SK-N-SH (cell line): ENCODE results near the gene SH3PXD2A. TPM values are rescaled to one million over a fixed set of nuclear protein-coding genes. Genes with fewer than 3 reads are reported as not detected.

ENCODE experiments used
- CTCF ChIA-PET: fragments of 300-600, 350-600 bp; formaldehyde crosslinking; extraction: SDS; loops from one replicate; lab custom pipeline; 2021; lab: Yijun Ruan, JAX
- POLR2A ChIA-PET: fragments of 350-600 bp; sonication (Branson Sonifier 250); formaldehyde crosslinking; extraction: SDS; loops from one replicate; lab custom pipeline; 2020; ENCODE audit warnings: antibody characterized with exemption, inconsistent platforms; lab: Yijun Ruan, JAX
- DNase-seq: peaks from one replicate; pipeline ENCODE4 v3.0.0; 2012
- H2AFZ ChIP-seq: fragments of 200-600 bp; sonication (generic); 2 replicates; pipeline ENCODE4 v1.8.1; 2016; ENCODE audit warnings: antibody characterized with exemption, mild to moderate bottlenecking, low read depth
- H3F3A ChIP-seq: fragments of 200-600 bp; sonication (generic); replicated peaks from 2 replicates; pipeline ENCODE3; 2016; ENCODE audit warnings: antibody characterized with exemption, mild to moderate bottlenecking; ENCODE audit not compliant: insufficient read depth
- H3K27ac ChIP-seq, 2 experiments: fragments of 200-500 bp in 1 of 2; fragments of 200-600 bp in 1 of 2; sonication (Bioruptor generic) in 1 of 2; sonication (generic), shearing (Covaris generic) in 1 of 2; 2 replicates each; pipeline versions ENCODE4 v1.5.1 to v1.6.1; 2014 to 2016; ENCODE audit warnings: low read depth in 2 of 2, inconsistent platforms in 1 of 2, low read length in 1 of 2, mild to moderate bottlenecking in 1 of 2, mixed read lengths in 1 of 2
- H3K27me3 ChIP-seq: fragments of 200-600 bp; sonication (generic), shearing (Covaris generic); 2 replicates; pipeline ENCODE4 v1.6.1; 2016; ENCODE audit warnings: mixed run types; ENCODE audit not compliant: insufficient read depth
- H3K36me3 ChIP-seq, 2 experiments: fragments of 200-500 bp in 1 of 2; fragments of 200-600 bp in 1 of 2; sonication (Bioruptor generic) in 1 of 2; sonication (generic) in 1 of 2; replicated peaks in 1 of 2; 2 replicates each; pipeline versions ENCODE3 to v1.5.1; 2014 to 2016; ENCODE audit warnings: low read length in 1 of 2, mild to moderate bottlenecking in 1 of 2; ENCODE audit not compliant: insufficient read depth in 2 of 2, control insufficient read depth in 1 of 2
- H3K4me1 ChIP-seq, 2 experiments: fragments of 200-500 bp in 1 of 2; fragments of 200-600 bp in 1 of 2; sonication (Bioruptor generic) in 1 of 2; sonication (generic), shearing (Covaris generic) in 1 of 2; 2 replicates each; pipeline versions ENCODE4 v1.5.1 to v1.6.1; 2014 to 2016; ENCODE audit warnings: low read depth in 1 of 2, low read length in 1 of 2, mixed run types in 1 of 2; ENCODE audit not compliant: insufficient read depth in 2 of 2, control insufficient read depth in 1 of 2
- H3K4me2 ChIP-seq: fragments of 200-600 bp; sonication (generic), shearing (Covaris generic); 2 replicates; pipeline ENCODE4 v1.6.1; 2017; ENCODE audit warnings: mixed run types
- H3K4me3 ChIP-seq, 2 experiments: fragments of 200-500 bp in 1 of 2; fragments of 200-600 bp in 1 of 2; sonication (Bioruptor generic) in 1 of 2; sonication (generic), shearing (Covaris generic) in 1 of 2; 2 replicates each; pipeline versions ENCODE4 v1.5.1 to v1.8.1; 2014 to 2016; ENCODE audit warnings: low read depth in 2 of 2, inconsistent platforms in 1 of 2, low read length in 1 of 2, mild to moderate bottlenecking in 1 of 2, mixed read lengths in 1 of 2, moderate library complexity in 1 of 2
- H3K79me2 ChIP-seq: fragments of 200-600 bp; sonication (generic); 2 replicates; pipeline ENCODE4 v1.8.1; 2017; ENCODE audit warnings: mild to moderate bottlenecking; ENCODE audit not compliant: insufficient read depth
- H3K9ac ChIP-seq: fragments of 200-600 bp; sonication (generic); 2 replicates; pipeline ENCODE4 v1.6.1; 2017; ENCODE audit warnings: mixed run types
- H3K9me2 ChIP-seq: fragments of 200-600 bp; sonication (generic); 2 replicates; pipeline ENCODE4 v1.6.1; 2017; ENCODE audit warnings: mixed run types
- H3K9me3 ChIP-seq: fragments of 200-600 bp; sonication (generic); 2 replicates; pipeline ENCODE4 v1.6.1; 2017; ENCODE audit warnings: mixed run types, mild to moderate bottlenecking, moderate library complexity
- H4K20me1 ChIP-seq: fragments of 200-600 bp; sonication (generic); 2 replicates; pipeline ENCODE4 v1.6.1; 2017; ENCODE audit warnings: mild to moderate bottlenecking, mixed run types; ENCODE audit not compliant: insufficient read depth
- CHD2 ChIP-seq: fragments of 150-350 bp; IDR thresholded peaks from 2 replicates; pipeline ENCODE4 v1.6.1; 2018; ENCODE audit warnings: low read length; ENCODE audit not compliant: partially characterized antibody
- ELF1 ChIP-seq: IDR thresholded peaks from 2 replicates; pipeline ENCODE4 v1.4.0; 2012
- FOXJ3 ChIP-seq: sonication (generic); formaldehyde crosslinking; IDR thresholded peaks from 2 replicates; pipeline ENCODE4 v1.5.1; 2020; ENCODE audit warnings: mild to moderate bottlenecking, missing genetic modification reagents
- FOXM1 ChIP-seq: IDR thresholded peaks from 2 replicates; pipeline ENCODE4 v1.4.0; 2012; ENCODE audit warnings: low read depth, mild to moderate bottlenecking
- IRF3 ChIP-seq: fragments of 150-350 bp; IDR thresholded peaks from 2 replicates; pipeline ENCODE4 v1.6.1; 2016; ENCODE audit warnings: mild to moderate bottlenecking, low read depth, low read length
- JUND ChIP-seq: IDR thresholded peaks from 2 replicates; pipeline ENCODE4 v1.4.0; 2012
- MXI1 ChIP-seq: IDR thresholded peaks from 2 replicates; pipeline ENCODE4 v1.6.1; 2012; ENCODE audit warnings: mild to moderate bottlenecking, low read depth, low read length, improper control_type of control experiment
- PBX3 ChIP-seq: IDR thresholded peaks from 2 replicates; pipeline ENCODE4; 2012
- RAD21 ChIP-seq: IDR thresholded peaks from 2 replicates; pipeline ENCODE4 v1.6.1; 2012; ENCODE audit warnings: mild to moderate bottlenecking, low read length
- RCOR1 ChIP-seq: fragments of 150-350 bp; IDR thresholded peaks from 2 replicates; pipeline ENCODE4 v1.6.1; 2017; ENCODE audit warnings: antibody characterized with exemption, low read length
- RFX5 ChIP-seq: IDR thresholded peaks from 2 replicates; pipeline ENCODE4 v1.6.1; 2012; ENCODE audit warnings: mild to moderate bottlenecking, improper control_type of control experiment, low read length
- SMC3 ChIP-seq: IDR thresholded peaks from 2 replicates; pipeline ENCODE4 v1.6.1; 2012; ENCODE audit warnings: low read depth, low read length, improper control_type of control experiment
- TAF1 ChIP-seq: IDR thresholded peaks from 2 replicates; pipeline ENCODE4 v1.6.1; 2012; ENCODE audit warnings: low read depth, mild to moderate bottlenecking, low read length, moderate library complexity, borderline replicate concordance
- TCF12 ChIP-seq: IDR thresholded peaks from 2 replicates; pipeline ENCODE4 v1.4.0; 2012
- USF2 ChIP-seq: fragments of 150-350 bp; IDR thresholded peaks from 2 replicates; pipeline ENCODE4 v1.6.1; 2017; ENCODE audit warnings: antibody characterized with exemption, low read length, low read depth, borderline replicate concordance
- ZBTB33 ChIP-seq: IDR thresholded peaks from 2 replicates; pipeline ENCODE4 v1.4.0; 2012; ENCODE audit warnings: low read depth, borderline replicate concordance
- WGBS: methylation state at CpG from one replicate; pipeline ENCODE4 v1.1.6; 2017; ENCODE audit warnings: low lambda C conversion rate; 5-methylcytosine and 5-hydroxymethylcytosine counted together
- polyA plus RNA-seq, 3 experiments: library from polyadenylated mRNA; depleted of rRNA; stranded (reverse); fragments of >200 nt; gene quantifications; 2 replicates each; pipeline ENCODE4 v1.2.3, GENCODE V29; 2012

The SH3PXD2A gene
- polyA plus RNA-seq, 1 of the 3 experiments (the other 2 are of a cell fraction): 2.5 TPM

GRCh38 chr10:103652599-103653281 is 202.6 kb downstream of the SH3PXD2A start:
- Histone ChIP-seq H3K9me3 (no peaks in the 10 kb centered on the region), H3K4me3 (no peak overlapping the region), H3K27ac (no peak overlapping the region), H3K9ac (no peak overlapping the region)
- CTCF ChIA-PET: interaction anchor here (0.9 to 1.1 kb wide), 2 partner anchors 14 to 34 kb away, joined by 4 read pairs; no protein-coding TSS in a partner anchor
- TF ChIP-seq MXI1 (no peak), RCOR1 (no peak), USF2 (no peak), FOXM1 (no peak), IRF3 (no peak), ZBTB33 (no peak), ELF1 (no peak), PBX3 (no peak), RAD21 (no peak), SMC3 (no peak), RFX5 (no peak), TAF1 (no peak), FOXJ3 (CRISPR knock-in tag) (no peak), TCF12 (no peak), JUND (no peak), CHD2 (no peak)
- TF ChIP-seq, all 33 proteins: peak for 0
- Histone ChIP-seq H3F3A (no peaks in the 10 kb centered on the region), H3K9me2 (no peaks in the 10 kb centered on the region), H3K36me3 (no peaks in the 10 kb centered on the region), H3K4me1 (peaks cover 0 to 36% of the 10 kb centered on the region in 2 experiments; a peak in 1 of 4 replicates), H3K79me2 (no peaks in the 10 kb centered on the region), H4K20me1 (no peaks in the 10 kb centered on the region), H3K4me2 (no peak overlapping the region), H2AFZ (no peak overlapping the region), H3K27me3 (no peaks in the 10 kb centered on the region)
- DNase-seq: no peak
- WGBS: 87% methylated on average over 15 of the region's 15 CpGs
- POLR2A ChIA-PET: no interaction called here
